Suprapubic skin (tissue), 4 donors: ENCODE measurements around the gene CCND1.
"Not testable (repeated sequence)": the region's sequence is repeated elsewhere in the genome, so short reads cannot be mapped to it uniquely, and the experiment has no call there.

ENCODE experiments used
- EP300 ChIP-seq: sonication (generic); formaldehyde crosslinking; IDR thresholded peaks from one replicate; pipeline ENCODE4 v1.6.1; 2017; ENCODE audit warnings: antibody characterized with exemption
- POLR2A ChIP-seq, 2 donors: fragments of 450-650 bp; IDR thresholded peaks; one replicate each; pipeline ENCODE4 v1.6.1; 2017; ENCODE audit warnings: antibody characterized with exemption in 2 of 2, mild to moderate bottlenecking in 2 of 2, moderate library complexity in 2 of 2
- POLR2AphosphoS5 ChIP-seq, 3 donors: sonication (generic); formaldehyde crosslinking; IDR thresholded peaks; one replicate each; pipeline ENCODE4 v1.6.1; 2017; ENCODE audit warnings: antibody characterized with exemption in 3 of 3
- TF ChIP-seq, protein P1 (sequence below), 2 donors: fragments of 200-600 bp in 1 of 2; fragments of 450-650 bp in 1 of 2; sonication (generic) in 1 of 2; IDR thresholded peaks; one replicate each; pipeline ENCODE4 v1.5.1; 2016 to 2019; ENCODE audit warnings: antibody characterized with exemption in 2 of 2, mild to moderate bottlenecking in 1 of 2, moderate library complexity in 1 of 2

DNA sequence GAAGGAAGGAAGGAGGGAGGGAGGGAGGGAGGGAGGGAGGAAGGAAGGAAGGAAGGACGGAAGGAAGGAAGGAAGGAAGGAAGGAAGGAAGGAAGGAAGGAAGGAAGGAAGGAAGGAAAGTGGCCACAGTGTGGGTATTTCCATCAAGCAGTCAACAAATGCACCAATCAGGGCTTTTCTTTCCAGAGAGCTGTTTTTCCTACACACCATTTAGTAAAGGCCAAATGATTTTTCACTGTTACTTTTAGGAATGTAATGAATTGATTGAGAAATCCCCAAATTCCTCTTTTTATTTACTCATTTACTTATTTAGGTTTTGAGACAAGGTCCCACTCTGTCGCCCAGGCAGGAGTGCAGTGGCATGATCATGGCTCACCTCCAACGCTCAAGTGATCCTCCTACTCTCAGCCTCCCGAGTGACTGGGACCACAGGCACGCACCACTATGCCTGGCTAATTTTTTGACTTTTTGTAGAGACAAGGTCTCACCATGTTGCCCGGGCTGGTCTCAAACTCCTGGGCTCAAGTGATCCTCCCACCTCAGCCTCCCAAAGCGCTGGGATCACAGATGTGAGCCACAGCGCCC lies 18.8 kb upstream of the CCND1 start:
- TF ChIP-seq, protein P1, sequence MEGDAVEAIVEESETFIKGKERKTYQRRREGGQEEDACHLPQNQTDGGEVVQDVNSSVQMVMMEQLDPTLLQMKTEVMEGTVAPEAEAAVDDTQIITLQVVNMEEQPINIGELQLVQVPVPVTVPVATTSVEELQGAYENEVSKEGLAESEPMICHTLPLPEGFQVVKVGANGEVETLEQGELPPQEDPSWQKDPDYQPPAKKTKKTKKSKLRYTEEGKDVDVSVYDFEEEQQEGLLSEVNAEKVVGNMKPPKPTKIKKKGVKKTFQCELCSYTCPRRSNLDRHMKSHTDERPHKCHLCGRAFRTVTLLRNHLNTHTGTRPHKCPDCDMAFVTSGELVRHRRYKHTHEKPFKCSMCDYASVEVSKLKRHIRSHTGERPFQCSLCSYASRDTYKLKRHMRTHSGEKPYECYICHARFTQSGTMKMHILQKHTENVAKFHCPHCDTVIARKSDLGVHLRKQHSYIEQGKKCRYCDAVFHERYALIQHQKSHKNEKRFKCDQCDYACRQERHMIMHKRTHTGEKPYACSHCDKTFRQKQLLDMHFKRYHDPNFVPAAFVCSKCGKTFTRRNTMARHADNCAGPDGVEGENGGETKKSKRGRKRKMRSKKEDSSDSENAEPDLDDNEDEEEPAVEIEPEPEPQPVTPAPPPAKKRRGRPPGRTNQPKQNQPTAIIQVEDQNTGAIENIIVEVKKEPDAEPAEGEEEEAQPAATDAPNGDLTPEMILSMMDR (IDR thresholded peaks at IDR 0.05) = not testable (repeated sequence)
- not testable (repeated sequence) for TF ChIP-seq POLR2A (IDR thresholded peaks at IDR 0.05); POLR2AphosphoS5 (IDR thresholded peaks at IDR 0.05); EP300
